Suprapubic skin (tissue), 4 donors: Measurements from ENCODE around the gene LTA4H. TPM values are rescaled to one million over a fixed set of nuclear protein-coding genes. Genes with fewer than 3 reads are reported as not detected.

Experiments used
- DNase-seq, 2 donors: peaks; one replicate each; pipeline ENCODE4 v3.0.0-alpha.2; 2019; ENCODE audit warnings: low spot score in 2 of 2
- H3K27ac ChIP-seq: fragments of 200-600 bp; sonication (generic); one replicate; pipeline ENCODE4 v1.5.1; 2019
- H3K27me3 ChIP-seq: fragments of 200-600 bp; sonication (generic); one replicate; pipeline ENCODE4 v1.5.1; 2019
- H3K36me3 ChIP-seq: fragments of 200-600 bp; sonication (generic); one replicate; pipeline ENCODE4 v1.5.1; 2019
- H3K4me1 ChIP-seq: fragments of 200-600 bp; sonication (generic); one replicate; pipeline ENCODE4 v1.5.1; 2019
- H3K4me3 ChIP-seq: fragments of 200-600 bp; sonication (generic); one replicate; pipeline ENCODE4 v1.5.1; 2019; ENCODE audit warnings: mild to moderate bottlenecking
- H3K9me3 ChIP-seq: fragments of 200-600 bp; sonication (generic); one replicate; pipeline ENCODE4 v1.5.1; 2019
- EP300 ChIP-seq: sonication (generic); formaldehyde crosslinking; IDR thresholded peaks from one replicate; pipeline ENCODE4 v1.6.1; 2017; ENCODE audit warnings: antibody characterized with exemption
- POLR2A ChIP-seq, 2 donors: fragments of 450-650 bp; IDR thresholded peaks; one replicate each; pipeline ENCODE4 v1.6.1; 2017; ENCODE audit warnings: antibody characterized with exemption in 2 of 2, mild to moderate bottlenecking in 2 of 2, moderate library complexity in 2 of 2
- POLR2AphosphoS5 ChIP-seq, 3 donors: sonication (generic); formaldehyde crosslinking; IDR thresholded peaks; one replicate each; pipeline ENCODE4 v1.6.1; 2017; ENCODE audit warnings: antibody characterized with exemption in 3 of 3
- WGBS: methylation state at CpG from one replicate; pipeline ENCODE4 v1.1.5; 2018; 5-methylcytosine and 5-hydroxymethylcytosine counted together
- total RNA-seq, 4 donors: library from RNA; depleted of rRNA; stranded (reverse); fragments of >200 nt; gene quantifications; one replicate each; pipeline ENCODE4 v1.1.0, GENCODE V29; 2016
- TF ChIP-seq, protein P1 (sequence below), 2 donors: fragments of 200-600 bp in 1 of 2; fragments of 450-650 bp in 1 of 2; sonication (generic) in 1 of 2; IDR thresholded peaks; one replicate each; pipeline ENCODE4 v1.5.1; 2016 to 2019; ENCODE audit warnings: antibody characterized with exemption in 2 of 2, mild to moderate bottlenecking in 1 of 2, moderate library complexity in 1 of 2

Gene LTA4H
- total RNA-seq, 4 donors from 2014 or later: 61.8 to 89.7 (median 80.1) TPM

DNA sequence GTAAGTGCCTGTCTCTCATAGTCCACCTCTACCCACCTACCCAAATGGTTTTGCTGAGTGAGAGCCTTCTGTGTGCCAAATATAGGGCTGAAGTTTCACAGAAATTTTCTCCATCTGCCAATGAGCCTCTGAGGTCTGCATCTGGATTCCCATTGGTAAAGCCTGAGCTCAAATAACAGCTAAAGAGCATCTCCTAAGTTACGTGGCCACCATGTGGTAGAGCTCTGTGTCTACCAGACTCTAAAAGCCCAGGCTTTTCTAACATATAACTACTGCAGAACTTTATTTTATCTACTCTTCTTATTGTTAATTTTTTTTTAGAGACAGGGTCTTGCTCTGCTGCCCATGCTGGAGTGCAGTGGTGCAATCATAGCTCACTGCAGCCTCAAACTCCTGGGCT is 76.3 kb downstream of the LTA4H start:
- no peaks in the 10 kb centered on the region for H3K36me3 ChIP-seq
- H3K9me3 ChIP-seq: no peaks in the 10 kb centered on the region
- no peaks in the 10 kb centered on the region for H3K4me1 ChIP-seq
- H3K4me3 ChIP-seq: no peak overlapping the region
- no peak overlapping the region for H3K27ac ChIP-seq
- TF ChIP-seq, protein P1, sequence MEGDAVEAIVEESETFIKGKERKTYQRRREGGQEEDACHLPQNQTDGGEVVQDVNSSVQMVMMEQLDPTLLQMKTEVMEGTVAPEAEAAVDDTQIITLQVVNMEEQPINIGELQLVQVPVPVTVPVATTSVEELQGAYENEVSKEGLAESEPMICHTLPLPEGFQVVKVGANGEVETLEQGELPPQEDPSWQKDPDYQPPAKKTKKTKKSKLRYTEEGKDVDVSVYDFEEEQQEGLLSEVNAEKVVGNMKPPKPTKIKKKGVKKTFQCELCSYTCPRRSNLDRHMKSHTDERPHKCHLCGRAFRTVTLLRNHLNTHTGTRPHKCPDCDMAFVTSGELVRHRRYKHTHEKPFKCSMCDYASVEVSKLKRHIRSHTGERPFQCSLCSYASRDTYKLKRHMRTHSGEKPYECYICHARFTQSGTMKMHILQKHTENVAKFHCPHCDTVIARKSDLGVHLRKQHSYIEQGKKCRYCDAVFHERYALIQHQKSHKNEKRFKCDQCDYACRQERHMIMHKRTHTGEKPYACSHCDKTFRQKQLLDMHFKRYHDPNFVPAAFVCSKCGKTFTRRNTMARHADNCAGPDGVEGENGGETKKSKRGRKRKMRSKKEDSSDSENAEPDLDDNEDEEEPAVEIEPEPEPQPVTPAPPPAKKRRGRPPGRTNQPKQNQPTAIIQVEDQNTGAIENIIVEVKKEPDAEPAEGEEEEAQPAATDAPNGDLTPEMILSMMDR (IDR thresholded peaks at IDR 0.05): no peak
- TF ChIP-seq POLR2AphosphoS5 (IDR thresholded peaks at IDR 0.05): no peak
- TF ChIP-seq POLR2A (IDR thresholded peaks at IDR 0.05): no peak
- no peak for TF ChIP-seq EP300
- H3K27me3 ChIP-seq: no peaks in the 10 kb centered on the region
- DNase-seq: no peak
- 50% methylated on average over 1 of the region's 1 CpG for WGBS

DNA sequence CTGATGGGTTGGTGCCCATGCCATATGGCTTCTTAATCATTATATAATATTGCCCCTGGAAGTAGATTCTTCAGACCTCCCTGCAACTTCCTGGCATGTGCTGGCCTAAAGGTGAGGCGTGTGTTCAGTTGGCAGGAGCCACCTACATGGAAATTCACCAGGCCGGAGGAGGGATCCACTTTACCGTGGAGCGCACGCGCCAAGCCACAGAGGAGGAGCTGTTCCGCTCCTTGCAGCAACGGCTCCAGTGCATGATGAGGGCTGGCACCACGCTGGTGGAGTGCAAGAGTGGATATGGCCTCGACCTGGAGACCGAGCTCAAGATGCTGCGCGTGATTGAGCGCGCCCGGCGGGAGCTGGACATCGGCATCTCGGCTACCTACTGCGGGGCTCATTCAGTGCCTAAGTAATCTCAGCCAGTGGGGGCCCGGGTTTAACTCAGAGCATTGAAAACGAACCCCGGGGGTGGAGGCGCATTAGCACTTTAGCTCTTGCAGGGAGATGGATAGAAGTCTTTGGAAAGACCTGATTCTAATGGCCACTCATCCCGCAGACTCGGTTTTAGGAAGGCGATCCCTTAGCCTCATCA is 78.7 kb downstream of the LTA4H start:
- 62% methylated on average over 27 of the region's 27 CpGs for WGBS
- no peaks in the 10 kb centered on the region for H3K4me1 ChIP-seq

DNA sequence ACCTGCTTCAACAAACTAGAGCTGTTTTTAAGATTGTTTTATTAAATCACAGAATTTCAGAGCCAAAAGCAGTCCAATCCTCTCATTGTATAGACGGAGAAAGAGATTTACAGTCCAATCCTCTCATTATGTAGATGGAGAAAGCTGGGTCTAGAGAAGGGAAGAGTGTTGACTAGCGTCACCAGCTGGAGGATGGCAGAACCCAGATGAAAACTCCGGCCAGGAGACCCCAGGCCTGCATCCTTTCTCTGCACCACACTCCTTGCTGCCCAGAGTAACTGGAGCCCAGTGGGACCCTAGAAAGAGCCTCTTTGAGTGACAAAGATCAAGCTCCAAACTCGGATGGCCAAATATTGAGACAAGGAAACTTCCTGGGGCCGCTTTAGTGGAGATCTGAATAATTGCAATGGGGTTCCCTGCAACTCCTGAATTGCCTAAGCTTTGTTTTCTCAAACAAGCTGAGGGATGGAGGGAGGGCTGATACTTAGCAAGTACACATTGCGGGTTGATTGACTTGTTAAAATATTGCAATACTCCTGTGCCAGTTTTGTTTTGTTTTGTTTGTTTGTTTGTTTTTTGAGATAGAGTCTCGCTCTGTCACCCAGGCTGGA is 79.7 kb downstream of the LTA4H start:
- Histone ChIP-seq H3K9me3 (no peaks in the 10 kb centered on the region), H3K27ac (no peak overlapping the region), H3K27me3 (no peaks in the 10 kb centered on the region), H3K36me3 (no peaks in the 10 kb centered on the region), H3K4me1 (no peaks in the 10 kb centered on the region), H3K4me3 (no peak overlapping the region)
- TF ChIP-seq EP300: no peak
- TF ChIP-seq, protein P1 (IDR thresholded peaks at IDR 0.05): no peak
- no peak for TF ChIP-seq POLR2A (IDR thresholded peaks at IDR 0.05)
- no peak for TF ChIP-seq POLR2AphosphoS5 (IDR thresholded peaks at IDR 0.05)
- 96% methylated on average over 7 of the region's 7 CpGs for WGBS
- DNase-seq: no peak

More for the DNA sequence above, 78.7 kb downstream of the LTA4H start:
- Histone ChIP-seq H3K4me3 (no peak overlapping the region), H3K27ac (no peak overlapping the region), H3K36me3 (no peaks in the 10 kb centered on the region), H3K9me3 (no peaks in the 10 kb centered on the region), H3K27me3 (no peaks in the 10 kb centered on the region)
- no peak for DNase-seq
- TF ChIP-seq, protein P1 (IDR thresholded peaks at IDR 0.05): no peak
- TF ChIP-seq POLR2AphosphoS5 (IDR thresholded peaks at IDR 0.05) (no peak), EP300 (no peak), POLR2A (IDR thresholded peaks at IDR 0.05) (no peak)

DNA sequence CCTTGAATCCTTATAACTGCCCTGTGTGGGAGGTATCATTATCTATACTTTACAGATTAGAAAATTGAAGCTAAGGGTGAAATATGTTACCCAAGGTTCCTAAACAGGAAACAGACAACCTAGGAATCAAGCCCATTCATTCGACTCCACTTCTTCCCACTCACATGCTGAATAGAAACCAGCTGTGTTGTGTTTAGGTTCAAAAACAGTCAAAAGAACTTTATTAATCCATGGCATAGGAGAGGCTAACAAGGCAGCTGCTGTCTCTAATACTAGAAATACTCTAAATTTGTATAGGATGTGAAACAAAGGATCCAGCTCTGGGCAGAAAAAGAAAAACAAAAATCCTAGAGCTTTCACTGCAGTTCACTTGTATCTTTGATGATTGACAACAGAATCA is 82.4 kb downstream of the LTA4H start:
- H3K27ac ChIP-seq: no peak overlapping the region
- TF ChIP-seq, protein P1 (IDR thresholded peaks at IDR 0.05): no peak
- TF ChIP-seq EP300: no peak
- no peak for TF ChIP-seq POLR2AphosphoS5 (IDR thresholded peaks at IDR 0.05)
- no peak for TF ChIP-seq POLR2A (IDR thresholded peaks at IDR 0.05)
- H3K4me3 ChIP-seq: no peak overlapping the region
- no peaks in the 10 kb centered on the region for H3K9me3 ChIP-seq
- no peaks in the 10 kb centered on the region for H3K4me1 ChIP-seq
- DNase-seq: no peak
- 35% methylated on average over 1 of the region's 1 CpG for WGBS
- no peaks in the 10 kb centered on the region for H3K27me3 ChIP-seq
- no peaks in the 10 kb centered on the region for H3K36me3 ChIP-seq

DNA sequence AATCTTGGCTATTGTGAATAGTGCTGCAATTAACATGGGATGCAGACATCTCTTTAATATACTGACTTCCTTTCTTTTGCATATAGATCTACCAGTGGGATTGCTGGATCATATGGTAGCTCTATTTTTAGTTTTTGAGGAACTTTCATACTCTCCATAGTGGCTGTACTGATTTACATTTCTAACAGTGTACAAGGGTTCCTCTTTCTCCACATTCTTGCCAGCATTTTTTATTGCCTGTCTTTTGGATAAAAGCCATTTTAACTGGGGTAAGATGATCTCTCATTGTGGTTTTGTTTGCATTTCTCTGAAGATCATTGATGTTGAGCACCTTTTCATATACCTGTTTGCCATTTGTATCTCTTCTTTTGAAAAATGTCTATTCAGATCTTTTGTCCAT is 83.9 kb downstream of the LTA4H start:
- Histone ChIP-seq H3K27ac (no peak overlapping the region), H3K36me3 (no peaks in the 10 kb centered on the region), H3K27me3 (no peaks in the 10 kb centered on the region), H3K9me3 (no peaks in the 10 kb centered on the region), H3K4me1 (no peaks in the 10 kb centered on the region), H3K4me3 (no peak overlapping the region)
- TF ChIP-seq POLR2A (IDR thresholded peaks at IDR 0.05) (no peak), POLR2AphosphoS5 (IDR thresholded peaks at IDR 0.05) (no peak), EP300 (no peak)
- TF ChIP-seq, protein P1 (IDR thresholded peaks at IDR 0.05): no peak
- DNase-seq: no peak

Other genes starting within 250 kb of the LTA4H start
- gene NTN4, start 244.8 kb downstream of the LTA4H start, total RNA-seq: 10 to 100 TPM in 3 of 4 donors, 1 to 10 TPM in 1; 7.2 to 18.7 (median 13.0) TPM
- gene SNRPF, start 176.6 kb downstream of the LTA4H start, total RNA-seq: 10 to 100 TPM in 1 of 4 donors, 1 to 10 TPM in 3; 3.7 to 10.1 (median 7.6) TPM
- under 1 TPM in 1 of 4 donors, not detected in 3; 0.29 TPM for gene CCDC38, start 93.0 kb downstream of the LTA4H start, total RNA-seq
- gene AMDHD1, start 92.3 kb downstream of the LTA4H start, total RNA-seq: 1 to 10 TPM in 2 of 4 donors, under 1 TPM in 2; 0.73 to 1.8 (median 1.2) TPM
- 100 to 1,000 TPM in 3 of 4 donors, 10 to 100 TPM in 1; 52.1 to 216 (median 133) TPM for gene HAL, start 39.2 kb downstream of the LTA4H start, total RNA-seq
- 10 to 100 TPM in 3 of 4 donors, 1 to 10 TPM in 1; 10.0 to 13.5 (median 11.0) TPM for gene ELK3, start 158.8 kb upstream of the LTA4H start, total RNA-seq